GM08714 (cell line): Measurements from ENCODE around the gene DNASE1L3.
A peak's percentile ranks its signal among the peaks of the same experiment; 100 is the strongest.

Experiments used
- H3K4me3 ChIP-seq: fragments of 200-500 bp; sonication (Bioruptor generic); 2 replicates; pipeline ENCODE4 v1.5.1; 2014; ENCODE audit warnings: mild to moderate bottlenecking, low read length, inconsistent platforms
- ZNF274 ChIP-seq: IDR thresholded peaks from 2 replicates; pipeline ENCODE4 v1.6.1; 2012; ENCODE audit warnings: mild to moderate bottlenecking, low read depth, low read length

Gene DNASE1L3

GRCh38 chr3:58180940-58181587, 29.7 kb downstream of the DNASE1L3 start:
- no peak overlapping the region for H3K4me3 ChIP-seq
- no peak for TF ChIP-seq ZNF274

GRCh38 chr3:58180099-58180880, 30.5 kb downstream of the DNASE1L3 start:
- TF ChIP-seq ZNF274: no peak

DNA sequence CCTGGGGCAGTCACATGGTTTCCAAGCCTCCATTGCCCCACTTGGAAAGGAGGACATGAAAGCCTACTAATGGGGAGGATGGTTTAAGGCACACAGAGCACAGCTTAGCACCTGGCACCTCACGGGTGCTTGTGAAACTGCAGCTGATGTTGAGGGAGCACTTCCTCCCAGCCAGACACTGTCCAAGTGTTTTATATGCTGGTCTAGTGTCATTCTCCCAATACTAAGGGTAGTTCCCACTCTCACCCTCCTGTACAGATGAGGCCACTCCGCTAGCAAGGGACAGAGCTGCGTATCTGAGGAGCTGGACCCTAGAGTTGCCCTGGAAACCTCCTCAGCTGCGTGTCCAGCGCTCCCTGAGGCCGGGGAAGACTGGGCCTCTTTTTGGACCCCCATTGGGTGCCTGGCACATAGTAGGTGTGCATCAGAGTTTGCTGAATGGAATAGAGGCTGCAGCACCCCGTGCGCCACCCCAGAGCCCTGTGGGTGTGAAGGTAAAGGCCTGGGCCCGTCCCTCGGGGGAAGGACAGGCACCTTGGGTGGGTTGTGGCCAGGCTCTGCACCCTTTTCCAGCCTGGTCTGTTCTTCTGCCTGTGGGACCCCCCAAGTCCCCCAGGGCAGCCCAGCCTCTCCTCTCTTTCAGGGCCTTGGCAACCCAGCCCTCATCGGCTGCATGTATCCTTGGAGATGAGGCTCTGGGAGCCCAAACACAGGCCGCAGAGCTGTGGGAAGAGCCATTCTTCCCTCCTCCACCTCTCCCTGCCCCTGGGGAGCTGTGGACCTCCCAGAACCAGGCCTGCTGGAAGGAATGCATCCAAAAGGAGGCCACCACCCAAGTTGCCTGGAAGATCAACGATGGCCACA, 31.3 kb downstream of the DNASE1L3 start:
- no peak for TF ChIP-seq ZNF274
- no peak overlapping the region for H3K4me3 ChIP-seq

More at GRCh38 chr3:58180099-58180880, 30.5 kb downstream of the DNASE1L3 start:
- no peak overlapping the region for H3K4me3 ChIP-seq

- H3K4me3 ChIP-seq: no peak overlapping the region
- TF ChIP-seq ZNF274: no peak
These were observed 32.1 kb downstream of the DNASE1L3 start for GRCh38 chr3:58178528-58179234.

- no peak for TF ChIP-seq ZNF274
- H3K4me3 ChIP-seq: peak overlapping the region; percentile 4; the same call in 1 of the 2 replicates
These were observed 32.8 kb downstream of the DNASE1L3 start for GRCh38 chr3:58177747-58178527.

DNA sequence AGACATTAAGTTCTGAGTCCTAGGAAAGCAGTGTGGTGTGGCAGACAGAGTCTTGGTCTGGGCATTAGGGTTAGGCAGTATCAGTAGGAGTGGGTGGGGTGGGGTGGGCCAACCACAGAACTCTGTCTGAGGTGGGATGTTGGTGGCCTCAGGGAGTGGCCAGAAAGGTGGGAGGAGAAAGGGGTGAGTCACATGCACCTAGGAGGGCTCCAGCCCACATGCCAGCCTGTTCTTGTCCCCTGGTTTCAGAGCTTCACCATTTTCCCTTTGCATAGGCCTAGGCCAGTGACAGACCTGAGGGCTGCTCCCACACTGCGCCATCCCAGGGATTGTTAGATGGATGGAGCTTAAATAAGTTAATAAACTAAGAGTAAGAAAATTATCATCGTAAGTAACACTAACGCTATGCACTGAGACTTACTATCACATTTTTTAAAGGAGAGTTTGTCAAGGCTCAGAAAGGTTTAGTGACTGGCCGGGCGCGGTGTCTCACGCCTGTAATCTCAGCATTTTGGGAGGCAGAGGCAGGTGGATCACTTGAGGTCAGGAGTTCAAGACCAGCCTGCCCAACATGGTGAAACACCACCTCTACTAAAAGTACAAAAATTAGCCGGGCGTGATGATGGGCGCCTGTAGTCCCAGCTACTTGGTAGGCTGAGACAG, 33.8 kb downstream of the DNASE1L3 start:
- H3K4me3 ChIP-seq: no peak overlapping the region

GRCh38 chr3:58176185-58176530, 34.6 kb downstream of the DNASE1L3 start:
- H3K4me3 ChIP-seq: no peak overlapping the region
- TF ChIP-seq ZNF274: no peak

More for the DNA sequence above, 33.8 kb downstream of the DNASE1L3 start:
- no peak for TF ChIP-seq ZNF274

DNA sequence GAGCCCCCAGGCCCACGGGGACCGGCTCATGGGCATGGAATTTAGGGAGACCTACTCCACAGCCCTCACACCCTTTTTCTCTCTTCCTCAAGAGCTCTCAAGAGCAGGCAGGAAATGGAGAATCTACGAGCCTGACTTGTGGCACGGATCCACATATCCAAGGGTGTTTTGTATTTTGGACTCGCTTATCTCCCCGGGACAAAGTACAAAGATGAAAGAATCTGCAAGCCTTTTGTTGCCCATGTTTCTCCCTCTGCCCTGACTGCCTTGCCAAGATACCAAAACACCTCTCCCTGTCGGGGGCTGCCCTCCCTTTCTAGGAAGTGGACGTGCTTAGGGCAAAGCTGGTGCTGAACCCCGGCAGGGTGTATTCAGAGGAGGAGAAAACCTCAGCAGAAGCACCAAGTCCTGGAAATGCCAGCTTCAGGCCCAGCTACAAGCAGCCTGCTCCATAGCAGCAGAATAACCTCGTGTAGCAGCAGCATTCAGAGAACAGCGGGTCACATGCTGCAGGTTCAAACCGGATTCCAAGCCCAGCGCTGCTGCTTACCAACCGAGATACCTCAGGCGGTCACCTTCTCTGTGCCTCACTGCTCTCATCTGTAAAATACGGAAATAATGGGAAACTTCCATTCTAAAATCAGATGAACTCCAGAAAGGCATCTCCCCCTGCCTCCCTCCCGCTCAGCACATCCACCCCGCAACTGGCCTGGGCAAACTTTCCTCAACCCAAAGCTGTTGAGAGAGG, 35.2 kb downstream of the DNASE1L3 start:
- TF ChIP-seq ZNF274: no peak
- H3K4me3 ChIP-seq: no peak overlapping the region

DNA sequence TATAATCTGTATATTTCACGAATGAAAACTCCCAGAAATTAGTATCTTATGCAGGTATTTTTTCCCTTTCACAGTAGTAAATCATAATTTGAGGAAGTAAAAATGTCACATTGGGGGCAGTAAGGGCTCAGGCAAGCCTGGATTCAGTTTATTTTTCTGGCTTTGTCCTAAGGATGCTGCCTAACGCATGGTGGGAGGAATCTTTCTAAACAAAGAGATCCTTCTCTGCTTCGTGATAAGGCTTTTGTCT, 35.7 kb downstream of the DNASE1L3 start:
- no peak for TF ChIP-seq ZNF274
- H3K4me3 ChIP-seq: no peak overlapping the region

GRCh38 chr3:58173669-58174398, 36.9 kb downstream of the DNASE1L3 start:
- H3K4me3 ChIP-seq: no peak overlapping the region
- no peak for TF ChIP-seq ZNF274

GRCh38 chr3:58173029-58173668, 37.6 kb downstream of the DNASE1L3 start:
- H3K4me3 ChIP-seq: no peak overlapping the region
- no peak for TF ChIP-seq ZNF274

DNA sequence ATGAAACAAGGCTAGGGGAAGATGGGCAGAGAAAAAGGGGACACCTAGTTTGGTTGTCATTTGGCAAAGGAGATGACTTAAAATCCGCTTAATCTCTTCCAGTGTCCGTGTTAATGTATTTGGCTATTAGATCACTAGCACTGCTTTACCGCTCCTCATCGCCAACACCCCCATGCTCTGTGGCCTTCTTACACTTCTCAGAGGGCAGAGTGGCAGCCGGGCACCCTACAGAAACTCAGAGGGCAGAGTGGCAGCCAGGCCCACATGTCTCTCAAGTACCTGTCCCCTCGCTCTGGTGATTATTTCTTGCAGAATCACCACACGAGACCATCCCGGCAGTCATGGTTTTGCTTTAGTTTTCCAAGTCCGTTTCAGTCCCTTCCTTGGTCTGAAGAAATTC, 39.6 kb downstream of the DNASE1L3 start:
- H3K4me3 ChIP-seq: no peak overlapping the region
- TF ChIP-seq ZNF274: no peak
